Epithelial cell of prostate (primary cell): ENCODE data around the gene ECHDC1.

Experiments
- DNase-seq: peaks from one replicate; pipeline ENCODE4 v3.0.0-alpha.2; 2011; ENCODE audit warnings: low read depth, low spot score
- H3K27ac ChIP-seq: fragments of 450-650 bp; 2 replicates; pipeline ENCODE4 v1.5.1; 2017; ENCODE audit warnings: mild to moderate bottlenecking

Gene ECHDC1

GRCh38 chr6:127247114-127248096 lies 96.0 kb downstream of the ECHDC1 start:
- H3K27ac ChIP-seq, result no peak overlapping the region
- DNase-seq, result no peak

DNA sequence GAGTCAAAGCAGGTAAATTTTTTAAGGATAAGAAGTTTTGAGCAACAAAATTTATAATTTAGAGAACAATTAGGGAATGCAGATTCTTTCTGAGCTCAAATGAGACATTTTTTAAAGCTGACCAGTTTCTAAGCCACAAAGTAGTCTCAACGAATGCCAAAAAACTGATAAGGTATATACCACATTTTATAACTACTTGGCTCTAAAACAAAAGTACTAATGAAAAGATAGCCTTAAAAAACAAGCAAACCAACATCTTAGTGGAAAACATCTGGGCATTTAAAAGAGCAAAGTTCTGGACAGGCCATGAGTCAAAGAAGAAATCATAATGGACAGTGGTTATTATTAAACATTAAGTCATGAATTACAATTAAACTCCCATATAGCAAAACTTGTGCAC lies 99.9 kb downstream of the ECHDC1 start:
- H3K27ac ChIP-seq, result no peak overlapping the region
- DNase-seq, result no peak
